GM12872 (cell line): ENCODE data around the gene TRIM56.

Experiments
- CTCF ChIP-seq: IDR thresholded peaks from 3 replicates; pipeline ENCODE4 v1.5.1; 2011; ENCODE audit warnings: low read depth, mild to moderate bottlenecking, low read length, moderate library complexity; ENCODE audit not compliant: insufficient read depth

Gene TRIM56, protein sequence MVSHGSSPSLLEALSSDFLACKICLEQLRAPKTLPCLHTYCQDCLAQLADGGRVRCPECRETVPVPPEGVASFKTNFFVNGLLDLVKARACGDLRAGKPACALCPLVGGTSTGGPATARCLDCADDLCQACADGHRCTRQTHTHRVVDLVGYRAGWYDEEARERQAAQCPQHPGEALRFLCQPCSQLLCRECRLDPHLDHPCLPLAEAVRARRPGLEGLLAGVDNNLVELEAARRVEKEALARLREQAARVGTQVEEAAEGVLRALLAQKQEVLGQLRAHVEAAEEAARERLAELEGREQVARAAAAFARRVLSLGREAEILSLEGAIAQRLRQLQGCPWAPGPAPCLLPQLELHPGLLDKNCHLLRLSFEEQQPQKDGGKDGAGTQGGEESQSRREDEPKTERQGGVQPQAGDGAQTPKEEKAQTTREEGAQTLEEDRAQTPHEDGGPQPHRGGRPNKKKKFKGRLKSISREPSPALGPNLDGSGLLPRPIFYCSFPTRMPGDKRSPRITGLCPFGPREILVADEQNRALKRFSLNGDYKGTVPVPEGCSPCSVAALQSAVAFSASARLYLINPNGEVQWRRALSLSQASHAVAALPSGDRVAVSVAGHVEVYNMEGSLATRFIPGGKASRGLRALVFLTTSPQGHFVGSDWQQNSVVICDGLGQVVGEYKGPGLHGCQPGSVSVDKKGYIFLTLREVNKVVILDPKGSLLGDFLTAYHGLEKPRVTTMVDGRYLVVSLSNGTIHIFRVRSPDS

GRCh38 chr7:101085162-101085964, at the start of gene TRIM56:
Gene TRIM56 (plus strand): TSS chr7:101085481. CDS start chr7:101087313, 1,832 bp downstream.
- TF ChIP-seq CTCF = no peak

GRCh38 chr7:101035941-101036340, 49.3 kb upstream of the TRIM56 start:
- TF ChIP-seq CTCF = no peak

DNA sequence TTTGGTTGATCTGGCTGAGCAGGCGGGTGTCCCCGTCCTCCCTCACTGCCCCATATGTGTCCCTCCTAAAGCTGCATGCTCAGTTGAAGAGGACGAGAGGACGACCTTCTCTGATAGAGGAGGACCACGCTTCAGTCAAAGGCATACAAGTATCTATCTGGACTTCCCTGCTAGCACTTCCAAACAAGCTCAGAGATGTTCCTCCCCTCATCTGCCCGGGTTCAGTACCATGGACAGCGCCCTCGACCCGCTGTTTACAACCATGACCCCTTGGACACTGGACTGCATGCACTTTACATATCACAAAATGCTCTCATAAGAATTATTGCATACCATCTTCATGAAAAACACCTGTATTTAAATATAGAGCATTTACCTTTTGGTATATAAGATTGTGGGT, 26.9 kb upstream of the TRIM56 start:
- TF ChIP-seq CTCF = no peak

GRCh38 chr7:101059620-101059942, 25.7 kb upstream of the TRIM56 start:
- TF ChIP-seq CTCF = no peak

DNA sequence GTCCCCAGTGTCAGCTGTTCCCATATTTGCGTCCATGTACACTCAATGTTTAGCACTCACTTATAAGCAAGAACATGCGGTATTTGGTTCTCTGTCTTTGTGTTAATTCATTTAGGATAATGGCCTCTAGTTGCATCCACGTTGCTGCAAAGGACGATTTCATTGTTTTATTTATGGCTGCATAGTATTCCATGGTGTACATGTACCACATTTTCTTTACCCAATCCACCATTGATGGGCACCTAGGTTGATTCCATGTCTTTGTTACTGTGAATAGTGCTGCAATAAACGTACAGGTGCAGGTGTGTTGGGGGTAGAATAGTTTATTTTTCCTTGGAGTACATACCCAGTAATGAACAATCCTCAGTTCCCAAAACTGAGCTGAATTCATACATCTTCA, 24.3 kb upstream of the TRIM56 start:
- TF ChIP-seq CTCF = no peak

DNA sequence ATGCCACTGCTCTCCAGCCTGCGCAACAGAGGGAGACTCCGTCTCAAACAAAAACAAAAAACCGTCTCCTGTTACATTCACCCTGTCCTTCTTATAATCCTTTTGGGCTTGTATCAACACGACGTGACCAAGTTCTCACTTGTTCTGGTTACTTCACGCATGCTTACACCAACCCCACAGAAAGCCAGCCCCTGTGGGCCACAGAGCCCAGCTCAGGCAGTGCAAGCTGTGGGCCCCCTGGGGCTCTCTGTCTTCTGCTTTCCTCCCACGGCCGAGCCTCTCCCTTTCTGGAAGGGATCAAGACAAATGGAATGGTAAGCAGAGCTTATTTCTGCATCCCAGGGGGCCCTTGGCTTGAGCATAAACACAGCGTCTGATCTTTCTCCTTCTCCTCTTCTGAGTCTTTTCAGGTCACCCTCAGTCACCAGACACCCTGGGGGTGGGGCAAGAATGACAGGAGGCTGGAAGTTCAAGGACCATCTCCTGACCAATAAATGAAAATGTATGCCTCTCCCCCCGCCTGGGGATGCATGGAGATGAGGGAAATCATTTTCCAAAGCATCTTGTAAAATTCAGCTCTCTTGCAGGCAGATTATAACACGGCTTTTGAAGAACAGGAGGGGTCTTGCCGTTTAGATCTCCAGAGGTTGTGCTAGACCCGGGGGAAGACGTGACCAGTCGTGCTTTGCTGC, 19.0 kb upstream of the TRIM56 start:
- TF ChIP-seq CTCF = no peak

- no peak for TF ChIP-seq CTCF
Observed at GRCh38 chr7:101066833-101067177, 18.5 kb upstream of the TRIM56 start.
